Retina (tissue), 1 donor: ENCODE results near the gene GPR21.

ENCODE experiments used
- DNase-seq: peaks from one replicate; pipeline ENCODE4 v3.0.0-alpha.2; 2016

GPR21 gene, protein sequence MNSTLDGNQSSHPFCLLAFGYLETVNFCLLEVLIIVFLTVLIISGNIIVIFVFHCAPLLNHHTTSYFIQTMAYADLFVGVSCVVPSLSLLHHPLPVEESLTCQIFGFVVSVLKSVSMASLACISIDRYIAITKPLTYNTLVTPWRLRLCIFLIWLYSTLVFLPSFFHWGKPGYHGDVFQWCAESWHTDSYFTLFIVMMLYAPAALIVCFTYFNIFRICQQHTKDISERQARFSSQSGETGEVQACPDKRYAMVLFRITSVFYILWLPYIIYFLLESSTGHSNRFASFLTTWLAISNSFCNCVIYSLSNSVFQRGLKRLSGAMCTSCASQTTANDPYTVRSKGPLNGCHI

DNA sequence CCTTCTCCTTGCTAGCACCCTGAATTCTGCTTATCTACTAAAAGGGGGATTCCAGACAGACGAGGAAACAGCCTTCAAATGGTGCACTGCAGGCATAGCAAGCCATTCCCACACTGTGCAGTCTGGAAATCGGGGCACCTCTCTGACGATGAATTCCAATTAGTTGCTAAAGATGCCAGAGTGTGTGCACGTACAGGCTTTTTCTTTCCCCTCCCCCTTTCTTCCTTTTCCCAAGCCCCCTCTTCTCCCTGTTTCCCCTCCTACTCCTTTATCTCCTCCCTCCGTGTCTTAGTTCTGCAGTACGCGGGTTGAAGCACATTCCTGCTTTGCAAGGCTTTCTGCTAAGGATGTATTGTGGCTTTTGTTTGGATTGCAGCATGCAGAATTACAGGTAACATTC is at the start of gene GPR21:
Gene GPR21 (plus strand): TSS at position 316 of the 400 bp plus-strand sequence. CDS start 900 bp downstream, outside the sequence.
- peak; percentile 32 for DNase-seq

GRCh38 chr9:122986010-122986409 is 47.5 kb upstream of the GPR21 start:
- no peak for DNase-seq

DNA sequence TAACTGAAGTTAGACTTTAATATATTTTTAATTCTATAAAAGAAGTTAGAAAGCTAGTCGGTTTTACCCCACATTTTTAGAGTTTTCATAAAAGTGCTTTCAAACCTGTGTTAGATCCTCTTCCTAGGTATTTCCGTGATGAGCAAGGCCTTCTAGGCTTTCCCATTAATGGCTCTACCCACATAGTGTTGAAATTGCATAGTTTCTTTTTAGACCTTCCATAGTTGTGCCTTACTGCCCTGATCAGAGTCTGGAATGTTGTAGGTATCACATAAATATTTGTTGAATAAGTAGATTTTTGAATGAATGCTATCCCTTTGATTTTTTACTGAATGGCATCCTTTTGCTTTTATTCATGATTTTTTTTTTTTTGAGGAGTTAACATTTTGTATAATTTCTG is 45.3 kb upstream of the GPR21 start:
- DNase-seq = no peak

GRCh38 chr9:122988920-122989621 is 44.4 kb upstream of the GPR21 start:
- DNase-seq = no peak

DNA sequence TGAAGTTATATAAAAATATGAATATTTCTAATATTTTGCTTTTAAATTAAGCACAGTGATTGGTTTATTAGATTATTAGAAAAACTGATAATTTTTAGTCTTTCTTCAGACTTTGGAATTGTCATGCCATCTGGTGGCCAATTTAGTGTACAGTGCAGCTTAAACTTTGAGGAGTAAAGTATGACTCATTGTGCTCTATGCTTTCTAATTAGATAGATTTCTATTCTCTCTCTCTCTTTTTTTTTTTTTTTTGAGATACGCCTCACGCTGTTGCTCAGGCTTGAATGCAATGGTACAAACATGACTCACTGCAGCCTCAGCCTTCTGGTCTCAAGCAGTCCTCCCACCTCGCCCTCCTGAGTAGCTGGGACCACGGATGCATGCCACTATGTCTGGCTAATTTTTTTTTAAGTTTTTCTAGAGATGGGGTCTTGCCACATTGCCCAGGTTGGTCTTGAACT is 42.1 kb upstream of the GPR21 start:
- no peak for DNase-seq

GRCh38 chr9:122996586-122996985 is 36.9 kb upstream of the GPR21 start:
- no peak for DNase-seq

- DNase-seq = no peak
Measured at GRCh38 chr9:122998448-122998847, 35.0 kb upstream of the GPR21 start.

DNA sequence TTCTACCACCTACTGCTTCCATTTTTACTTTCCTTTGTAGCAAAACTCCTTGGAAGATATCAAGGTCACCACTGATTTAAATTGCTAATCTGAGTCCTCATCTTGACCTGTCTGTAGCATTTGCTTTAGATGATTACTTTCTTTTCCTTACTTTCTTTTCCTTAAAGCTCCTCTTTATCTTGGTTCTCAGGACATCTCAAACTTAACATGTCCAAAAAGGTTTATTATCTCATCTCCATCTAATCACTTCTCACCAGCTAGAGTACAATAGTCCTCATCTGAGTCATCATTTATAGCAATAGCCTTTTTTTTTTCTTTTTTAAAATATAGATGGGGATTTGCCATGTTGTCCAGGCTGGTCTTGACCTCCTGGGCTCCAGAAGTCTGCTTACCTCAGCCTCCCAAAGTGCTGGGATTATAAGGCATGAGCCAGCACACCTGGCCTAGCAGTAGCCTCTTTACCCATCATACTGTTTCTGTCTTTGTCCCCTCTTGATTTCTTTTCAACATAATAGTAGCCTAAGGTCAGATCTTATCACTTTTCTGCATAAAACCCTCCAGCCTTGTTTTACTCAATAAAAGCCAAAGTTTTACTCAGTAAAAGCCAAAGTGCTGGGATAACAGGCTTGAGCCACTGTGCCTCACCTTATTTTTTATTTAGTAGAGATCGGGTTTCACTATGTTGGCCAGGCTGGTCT is 32.9 kb upstream of the GPR21 start:
- DNase-seq = no peak

GRCh38 chr9:123002754-123003153 is 30.7 kb upstream of the GPR21 start:
- DNase-seq = no peak

- no peak for DNase-seq
Measured at GRCh38 chr9:123003466-123003865, 30.0 kb upstream of the GPR21 start.

- DNase-seq = no peak
Measured at GRCh38 chr9:123005964-123006363, 27.5 kb upstream of the GPR21 start.

- DNase-seq = no peak
Measured at GRCh38 chr9:123007269-123007668, 26.2 kb upstream of the GPR21 start.

DNA sequence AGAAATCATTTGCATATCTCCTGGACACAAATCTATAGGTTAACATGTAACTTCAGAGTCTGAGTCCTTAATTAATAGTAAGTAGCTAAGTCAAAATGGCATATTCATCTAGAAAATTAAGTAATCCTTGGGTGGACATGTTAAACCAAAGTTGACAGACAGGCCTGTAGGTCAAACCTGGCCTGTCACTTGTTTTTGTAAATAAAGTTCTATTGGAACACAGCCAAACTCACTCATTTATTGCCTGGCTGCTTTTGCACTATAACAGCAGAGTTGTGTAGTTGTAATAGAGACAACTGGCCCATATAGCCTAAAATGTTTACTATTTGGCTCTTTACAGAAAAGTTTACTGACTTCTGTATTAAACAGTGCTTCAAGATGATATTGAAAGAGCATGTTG is 24.6 kb upstream of the GPR21 start:
- peak; percentile 23 for DNase-seq

- no peak for DNase-seq
Measured at GRCh38 chr9:123011380-123011779, 22.1 kb upstream of the GPR21 start.

GRCh38 chr9:123011878-123012528 is 21.5 kb upstream of the GPR21 start:
- DNase-seq = no peak

GRCh38 chr9:123016631-123017030 is 16.8 kb upstream of the GPR21 start:
- no peak for DNase-seq

- no peak for DNase-seq
Measured at GRCh38 chr9:123020796-123021195, 12.7 kb upstream of the GPR21 start.

GRCh38 chr9:123026425-123026824 is 7.0 kb upstream of the GPR21 start:
- no peak for DNase-seq

DNA sequence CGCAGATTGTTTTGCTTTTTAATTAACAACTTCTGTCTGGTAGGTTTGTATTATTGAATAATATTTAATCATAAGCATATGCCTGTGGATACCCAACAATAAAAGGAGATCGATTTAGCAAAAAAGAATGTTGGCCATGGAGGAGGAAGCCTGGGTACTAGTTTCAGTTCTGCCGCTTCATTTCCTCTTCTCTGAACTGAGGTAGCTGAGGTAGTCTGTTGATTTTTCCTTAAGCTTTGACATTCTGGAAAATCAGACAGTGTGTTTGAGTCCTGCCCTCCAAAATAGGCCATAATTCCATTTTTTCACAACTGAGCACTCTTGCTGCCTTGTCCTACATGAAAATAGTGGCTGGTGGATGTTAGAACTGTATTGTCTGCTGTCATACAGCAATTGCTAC is 6.0 kb upstream of the GPR21 start:
- DNase-seq = no peak

- no peak for DNase-seq
Measured at GRCh38 chr9:123028136-123028535, 5.3 kb upstream of the GPR21 start.

DNA sequence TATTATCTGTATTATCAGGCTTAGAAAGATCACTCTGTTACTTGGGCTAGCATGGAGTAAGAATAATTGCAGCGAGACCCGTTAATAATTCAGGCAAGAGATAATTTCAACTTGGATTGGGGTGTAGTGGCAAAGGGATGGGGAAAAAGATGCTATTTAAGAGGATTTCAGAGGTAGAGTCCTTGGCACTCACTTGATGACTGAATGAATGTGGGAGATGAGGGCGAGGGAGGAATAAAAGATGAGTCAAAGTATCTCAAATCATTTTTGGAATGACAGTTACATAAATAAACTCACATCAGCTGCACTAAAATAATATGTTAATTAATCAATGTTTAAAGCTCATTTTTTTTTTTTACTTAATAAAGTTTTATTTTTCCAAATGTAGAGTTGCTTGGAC is 4.5 kb upstream of the GPR21 start:
- no peak for DNase-seq

- no peak for DNase-seq
Measured at GRCh38 chr9:123031963-123032362, 1.5 kb upstream of the GPR21 start.
